ENCODE data around the gene SPARC.
"Not testable (repeated sequence)": the region's sequence is repeated elsewhere in the genome, so short reads cannot be mapped to it uniquely, and the experiment has no call there.

Gene SPARC

DNA sequence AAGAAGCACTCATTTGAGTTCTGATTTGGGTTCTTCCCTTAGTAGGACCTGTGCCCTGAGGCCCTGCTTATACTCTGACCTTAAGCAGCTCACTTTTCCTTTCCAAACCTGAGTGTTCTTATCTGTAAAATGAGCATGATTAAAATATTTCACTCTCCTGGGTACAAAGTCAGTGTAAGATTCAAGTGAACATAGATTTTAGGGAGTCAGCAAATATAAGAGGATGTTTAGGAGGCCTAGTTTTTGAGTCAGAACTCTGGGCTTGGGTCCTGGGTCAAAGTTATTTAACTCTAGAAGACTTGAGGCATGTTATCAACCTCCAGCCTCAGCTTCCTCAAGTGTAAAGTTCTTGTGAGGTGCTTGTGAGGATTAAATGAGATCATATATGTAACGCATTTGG, 8.7 kb upstream of the SPARC start:
- TF ChIP-seq CTCF (IDR thresholded peaks at IDR 0.05): no peak
- Histone ChIP-seq H3K4me3 (no peak overlapping the region), H3K27ac (peak overlapping the region; percentile 79 to 90)
- no peak for DNase-seq (ENCODE audit: low spot score)

GRCh38 chr5:151694035-151694485, 7.3 kb upstream of the SPARC start:
- no peak for DNase-seq (ENCODE audit: low spot score)
- no peak for TF ChIP-seq CTCF (IDR thresholded peaks at IDR 0.05)
- Histone ChIP-seq H3K4me3 (no peak overlapping the region), H3K27ac (peak overlapping the region in 1 of 2 donors; percentile 26)

- peak; percentile 62 for DNase-seq (ENCODE audit: low spot score)
- H3K4me3 ChIP-seq: no peak overlapping the region
- TF ChIP-seq CTCF (IDR thresholded peaks at IDR 0.05): no peak
- H3K27ac ChIP-seq: peak overlapping the region in 1 of 2 donors; percentile 5
Observed at GRCh38 chr5:151692312-151692711, 5.6 kb upstream of the SPARC start.

- Histone ChIP-seq H3K27ac (peak overlapping the region in 1 of 2 donors; percentile 6), H3K4me3 (no peak overlapping the region)
- TF ChIP-seq CTCF (IDR thresholded peaks at IDR 0.05): no peak
- no peak for DNase-seq (ENCODE audit: low spot score)
Observed at GRCh38 chr5:151691706-151692105, 5.0 kb upstream of the SPARC start.

DNA sequence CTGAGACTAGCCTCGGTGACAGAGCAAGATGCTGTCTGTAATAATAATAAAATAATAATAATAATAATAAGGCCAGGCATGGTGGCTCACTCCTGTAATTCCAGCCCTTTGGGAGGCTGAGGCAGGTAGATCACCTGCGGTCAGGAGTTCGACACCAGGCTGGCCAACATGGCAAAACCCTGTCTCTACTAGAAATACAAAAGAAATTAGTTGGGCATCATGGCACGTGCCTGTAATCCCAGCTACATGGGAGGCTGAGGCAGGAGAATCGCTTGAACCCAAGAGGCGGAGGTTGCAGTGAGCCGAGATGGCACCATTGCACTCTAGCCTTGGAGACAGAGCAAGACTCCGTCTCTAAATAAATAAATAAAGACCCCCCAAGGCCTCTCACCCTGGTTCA, 2.9 kb upstream of the SPARC start:
- H3K27ac ChIP-seq, H3K4me3 ChIP-seq: not testable (repeated sequence)
- peak; percentile 22 for DNase-seq (ENCODE audit: low spot score)

DNA sequence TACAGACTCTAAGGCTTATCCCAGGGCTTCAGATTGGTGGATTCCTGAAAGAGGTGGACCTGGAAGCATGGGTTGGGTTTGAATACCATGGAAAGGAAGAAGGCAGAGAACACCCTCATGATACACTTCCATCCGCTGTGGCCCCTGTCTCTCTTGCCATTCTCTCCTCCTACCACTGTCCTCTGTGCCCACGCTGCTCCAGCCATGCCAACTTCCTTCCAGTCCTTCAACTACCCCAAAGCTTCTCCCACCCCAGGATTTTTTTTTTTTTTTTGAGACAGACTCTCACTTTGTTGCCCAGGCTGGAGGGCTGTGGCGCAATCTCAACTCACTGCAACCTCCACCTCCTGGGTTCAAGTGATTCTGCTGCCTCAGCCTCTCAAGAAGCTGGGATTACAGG, 1.7 kb upstream of the SPARC start:
- TF ChIP-seq CTCF (IDR thresholded peaks at IDR 0.05): no peak
- DNase-seq (ENCODE audit: low spot score): peak; percentile 33
- H3K4me3 ChIP-seq: no peak overlapping the region
- H3K27ac ChIP-seq: peak overlapping the region in 1 of 2 donors; percentile 64

DNA sequence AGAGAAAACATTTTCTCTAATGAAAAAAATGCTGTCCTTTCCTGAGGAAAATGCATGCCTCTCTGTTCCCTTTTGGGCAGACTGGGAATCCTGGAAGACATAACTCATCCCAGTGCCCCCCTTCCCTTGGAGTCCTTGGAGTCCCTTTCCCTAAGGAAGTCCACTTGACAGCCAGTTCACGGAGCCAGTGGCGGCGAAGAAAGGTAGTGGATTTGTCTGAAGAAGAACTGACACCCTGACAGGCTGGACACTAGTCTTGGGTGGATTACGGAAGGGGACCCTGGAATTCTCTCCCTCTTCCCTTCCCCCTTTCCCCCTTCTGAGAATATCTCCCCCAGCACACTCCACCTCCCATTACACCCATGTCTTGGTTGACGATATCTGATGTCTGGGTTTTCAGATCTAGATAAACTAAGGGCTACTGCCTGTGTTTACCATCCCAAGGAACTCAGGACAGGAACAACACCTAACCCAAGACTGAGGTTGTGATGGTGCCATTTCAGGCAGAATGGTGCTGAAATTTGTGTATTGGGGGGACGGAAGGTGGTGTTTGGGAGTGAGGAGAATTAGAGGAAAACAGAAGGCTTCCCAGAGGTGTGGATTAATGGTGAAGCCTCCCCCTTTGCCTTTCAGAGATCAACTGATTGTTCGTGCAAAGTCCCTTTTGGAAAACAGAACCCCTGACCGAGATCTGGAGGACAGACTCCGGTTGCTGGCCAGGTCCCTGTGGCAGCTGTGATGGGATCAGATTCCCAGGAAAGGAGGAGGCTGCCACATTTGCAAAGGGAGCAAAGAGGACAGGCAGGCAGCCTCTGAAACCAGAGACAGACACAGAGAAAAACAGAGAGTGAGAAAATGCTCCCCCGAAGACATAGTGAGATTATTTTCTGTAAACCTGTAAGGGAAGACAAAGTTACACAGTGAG, 704 bp downstream of the SPARC start:
- peak overlapping the region; percentile 95 to 96 for H3K27ac ChIP-seq
- no peak for TF ChIP-seq CTCF (IDR thresholded peaks at IDR 0.05)
- no peak for DNase-seq (ENCODE audit: low spot score)
- peak overlapping the region; percentile 87 for H3K4me3 ChIP-seq

Measured in coronary artery (tissue), 2 donors.